Measurements from ENCODE around the gene ENPP3. TPM values are rescaled to one million over a fixed set of nuclear protein-coding genes. Genes with fewer than 3 reads are reported as not detected.
A peak's percentile ranks its signal among the peaks of the same experiment; 100 is the strongest.

Gene ENPP3
- total RNA-seq, 2 donors from 2014 or later = 0.19 to 0.45 TPM

DNA sequence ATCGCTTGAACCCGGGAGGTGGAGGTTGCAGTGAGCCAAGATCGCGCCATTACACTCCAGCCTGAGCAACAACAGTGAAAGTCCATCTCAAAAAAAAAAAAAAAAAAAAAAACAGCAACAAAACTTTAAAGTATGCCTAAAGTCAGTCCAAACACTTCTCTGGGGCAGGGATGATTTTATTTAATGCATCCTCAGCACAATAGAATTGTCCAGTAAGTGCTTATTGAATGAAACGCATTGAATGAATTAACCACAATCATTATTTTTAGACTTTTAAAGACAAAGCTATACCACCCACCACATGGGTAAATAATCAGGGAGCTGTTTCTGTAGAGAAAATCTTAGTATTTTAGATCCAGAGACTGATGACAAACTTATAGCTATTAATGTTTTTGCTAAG, 90.4 kb downstream of the ENPP3 start:
- H3K36me3 Mint-ChIP-seq (ENCODE audit: low read depth) = no peaks in the 10 kb centered on the region
- H3K9me3 Mint-ChIP-seq = no peaks in the 10 kb centered on the region
- H3K4me1 Mint-ChIP-seq = peaks cover 5% of the 10 kb centered on the region
- no peak overlapping the region for H3K4me3 Mint-ChIP-seq
- no peak for ATAC-seq (replicated peaks)
- H3K27ac Mint-ChIP-seq = no peak overlapping the region
- H3K27me3 Mint-ChIP-seq = peaks cover 4% of the 10 kb centered on the region

GRCh38 chr6:131727868-131728267, 90.8 kb downstream of the ENPP3 start:
- ATAC-seq (replicated peaks) = no peak
- no peaks in the 10 kb centered on the region for H3K9me3 Mint-ChIP-seq
- H3K36me3 Mint-ChIP-seq (ENCODE audit: low read depth) = no peaks in the 10 kb centered on the region
- H3K27me3 Mint-ChIP-seq = peaks cover 4% of the 10 kb centered on the region
- H3K4me3 Mint-ChIP-seq = no peak overlapping the region
- H3K27ac Mint-ChIP-seq = no peak overlapping the region
- H3K4me1 Mint-ChIP-seq = peaks cover 5% of the 10 kb centered on the region

- no peak overlapping the region for H3K27ac Mint-ChIP-seq
- peaks cover 5% of the 10 kb centered on the region for H3K4me1 Mint-ChIP-seq
- ATAC-seq (replicated peaks) = peak; percentile 29
- H3K9me3 Mint-ChIP-seq = no peaks in the 10 kb centered on the region
- H3K36me3 Mint-ChIP-seq (ENCODE audit: low read depth) = no peaks in the 10 kb centered on the region
- peaks cover 4% of the 10 kb centered on the region for H3K27me3 Mint-ChIP-seq
- H3K4me3 Mint-ChIP-seq = no peak overlapping the region
These were observed 91.3 kb downstream of the ENPP3 start for GRCh38 chr6:131728296-131728939.

DNA sequence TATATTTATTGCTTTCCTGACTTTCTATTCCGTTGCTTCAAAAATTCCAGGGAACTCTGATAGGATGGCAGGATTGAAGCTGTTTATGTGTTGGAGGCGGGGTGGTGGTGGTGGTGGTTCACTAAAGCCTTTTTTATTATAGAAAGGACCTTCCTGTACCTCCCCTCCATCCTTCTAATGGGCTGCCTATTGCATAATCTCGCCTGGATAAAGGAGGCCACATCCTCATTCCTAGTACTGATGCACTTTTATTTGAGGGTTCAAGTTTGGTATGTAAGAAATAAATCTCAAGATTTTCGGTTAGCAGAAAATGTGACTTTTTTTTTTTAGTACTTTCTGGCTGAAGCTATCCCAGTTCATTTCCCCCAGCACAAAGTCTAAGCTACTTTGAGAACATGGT, 92.4 kb downstream of the ENPP3 start:
- Mint-ChIP-seq H3K9me3 (no peaks in the 10 kb centered on the region), H3K36me3 (ENCODE audit: low read depth) (no peaks in the 10 kb centered on the region), H3K27me3 (peaks cover 4% of the 10 kb centered on the region), H3K4me3 (no peak overlapping the region), H3K4me1 (no peaks in the 10 kb centered on the region), H3K27ac (no peak overlapping the region)
- no peak for ATAC-seq (replicated peaks)

DNA sequence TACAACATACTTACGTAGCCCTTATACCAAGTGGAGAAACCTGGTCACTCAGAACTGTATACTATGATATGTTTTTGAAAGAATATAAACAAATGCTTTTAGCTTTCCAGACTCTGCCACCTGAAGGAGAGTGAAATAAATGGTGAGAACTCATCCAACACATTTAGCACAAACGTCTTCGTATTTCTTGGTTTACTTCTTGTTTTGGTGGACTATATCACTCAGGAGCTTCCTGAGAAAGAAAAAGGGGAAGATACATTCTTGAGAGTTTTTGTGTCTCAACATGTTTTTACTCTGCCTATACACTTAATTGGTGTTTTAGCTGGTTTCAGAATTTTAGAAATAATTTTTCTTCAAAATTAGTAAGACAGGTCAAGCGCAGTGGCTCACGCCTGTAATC, 93.2 kb downstream of the ENPP3 start:
- H3K9me3 Mint-ChIP-seq = no peaks in the 10 kb centered on the region
- no peak overlapping the region for H3K27ac Mint-ChIP-seq

GRCh38 chr6:131731224-131731623, 94.1 kb downstream of the ENPP3 start:
- H3K27ac Mint-ChIP-seq = no peak overlapping the region
- H3K4me1 Mint-ChIP-seq = no peaks in the 10 kb centered on the region
- no peak for ATAC-seq (replicated peaks)
- H3K27me3 Mint-ChIP-seq = peaks cover 4% of the 10 kb centered on the region
- no peak overlapping the region for H3K4me3 Mint-ChIP-seq
- H3K36me3 Mint-ChIP-seq (ENCODE audit: low read depth) = no peaks in the 10 kb centered on the region
- H3K9me3 Mint-ChIP-seq = no peaks in the 10 kb centered on the region

More for the DNA sequence above, 93.2 kb downstream of the ENPP3 start:
- Mint-ChIP-seq H3K4me3 (no peak overlapping the region), H3K4me1 (no peaks in the 10 kb centered on the region), H3K36me3 (ENCODE audit: low read depth) (no peaks in the 10 kb centered on the region), H3K27me3 (peaks cover 4% of the 10 kb centered on the region)
- no peak for ATAC-seq (replicated peaks)

- Mint-ChIP-seq H3K4me3 (no peak overlapping the region), H3K4me1 (no peaks in the 10 kb centered on the region), H3K27ac (no peak overlapping the region), H3K9me3 (no peaks in the 10 kb centered on the region), H3K27me3 (peaks cover 7% of the 10 kb centered on the region), H3K36me3 (ENCODE audit: low read depth) (no peaks in the 10 kb centered on the region)
- ATAC-seq (replicated peaks) = peak; percentile 81
These were observed 96.4 kb downstream of the ENPP3 start for GRCh38 chr6:131733376-131734016.

DNA sequence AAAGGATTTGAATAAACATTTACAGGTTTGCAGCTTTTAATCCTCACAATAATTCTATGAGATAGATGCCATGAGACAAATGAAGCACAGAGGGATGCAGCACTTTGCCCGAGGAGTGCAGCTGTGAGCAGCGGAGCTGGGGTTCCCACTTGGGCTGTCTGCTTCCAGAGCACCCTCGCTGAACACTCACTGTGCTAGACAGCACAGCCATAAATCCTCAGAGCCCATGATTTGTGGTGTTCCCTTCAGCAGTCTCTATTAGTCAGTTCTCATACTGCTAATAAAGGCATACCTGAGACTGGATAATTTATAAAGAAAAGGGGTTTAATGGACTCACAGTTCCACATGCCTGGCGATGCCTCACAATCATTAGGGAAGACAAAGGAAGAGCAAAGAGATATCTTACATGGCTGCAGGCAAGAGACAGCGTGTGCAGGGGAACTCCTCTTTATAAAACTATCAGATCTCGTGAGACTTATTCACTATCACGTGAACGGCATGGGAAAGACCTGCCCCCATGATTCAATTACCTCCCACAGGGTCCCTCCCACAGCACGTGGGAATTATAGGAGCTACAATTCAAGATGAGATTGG, 99.0 kb downstream of the ENPP3 start:
- H3K4me3 Mint-ChIP-seq = no peak overlapping the region
- no peak for ATAC-seq (replicated peaks)
- no peaks in the 10 kb centered on the region for H3K9me3 Mint-ChIP-seq
- peaks cover 3% of the 10 kb centered on the region for H3K27me3 Mint-ChIP-seq
- H3K4me1 Mint-ChIP-seq = no peaks in the 10 kb centered on the region
- no peaks in the 10 kb centered on the region for H3K36me3 Mint-ChIP-seq (ENCODE audit: low read depth)
- no peak overlapping the region for H3K27ac Mint-ChIP-seq

DNA sequence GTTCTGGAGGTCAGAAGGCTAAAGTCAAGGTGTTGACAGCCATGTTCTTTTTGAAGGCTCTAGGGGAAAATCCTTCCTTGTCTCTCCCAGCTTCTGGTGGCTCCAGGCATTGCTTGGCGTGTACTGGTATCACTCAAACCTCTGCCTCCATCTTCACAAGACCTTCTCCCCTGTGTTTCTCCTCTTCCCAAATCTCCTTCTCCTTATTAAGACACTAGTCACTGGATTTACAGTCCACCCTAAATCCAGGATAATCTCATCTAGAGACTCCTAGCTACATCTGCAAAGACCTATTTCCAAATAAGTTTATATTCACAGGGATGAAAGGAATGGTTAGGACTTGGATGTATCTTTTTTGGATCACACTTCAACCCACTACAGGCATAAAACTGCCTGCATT, 99.7 kb downstream of the ENPP3 start:
- Mint-ChIP-seq H3K4me3 (no peak overlapping the region), H3K9me3 (no peaks in the 10 kb centered on the region), H3K4me1 (no peaks in the 10 kb centered on the region), H3K27me3 (peaks cover 3% of the 10 kb centered on the region), H3K36me3 (ENCODE audit: low read depth) (no peaks in the 10 kb centered on the region), H3K27ac (no peak overlapping the region)
- ATAC-seq (replicated peaks) = no peak

DNA sequence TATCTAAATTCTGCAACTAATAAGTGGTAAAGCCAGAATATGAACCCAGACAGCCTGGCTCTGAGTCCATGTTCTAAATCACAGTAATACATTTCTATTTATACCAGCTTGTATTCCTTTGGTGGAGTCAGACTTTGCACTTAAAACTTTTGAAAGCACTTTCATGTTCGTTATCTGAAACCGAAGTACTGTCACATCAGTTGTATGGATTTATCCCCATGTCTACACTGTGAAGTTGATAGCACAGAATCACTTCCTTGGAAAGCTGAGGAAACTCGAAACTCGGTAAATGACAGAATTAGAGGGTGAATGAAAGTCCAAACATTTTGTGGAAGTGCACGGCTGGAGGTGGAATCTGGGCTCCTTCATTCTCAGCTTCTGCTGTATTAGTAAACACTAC, 102.0 kb downstream of the ENPP3 start:
- H3K9me3 Mint-ChIP-seq = no peaks in the 10 kb centered on the region
- H3K27me3 Mint-ChIP-seq = peaks cover 3% of the 10 kb centered on the region
- no peaks in the 10 kb centered on the region for H3K36me3 Mint-ChIP-seq (ENCODE audit: low read depth)
- no peak for ATAC-seq (replicated peaks)
- H3K4me1 Mint-ChIP-seq = no peaks in the 10 kb centered on the region
- no peak overlapping the region for H3K27ac Mint-ChIP-seq
- H3K4me3 Mint-ChIP-seq = no peak overlapping the region

DNA sequence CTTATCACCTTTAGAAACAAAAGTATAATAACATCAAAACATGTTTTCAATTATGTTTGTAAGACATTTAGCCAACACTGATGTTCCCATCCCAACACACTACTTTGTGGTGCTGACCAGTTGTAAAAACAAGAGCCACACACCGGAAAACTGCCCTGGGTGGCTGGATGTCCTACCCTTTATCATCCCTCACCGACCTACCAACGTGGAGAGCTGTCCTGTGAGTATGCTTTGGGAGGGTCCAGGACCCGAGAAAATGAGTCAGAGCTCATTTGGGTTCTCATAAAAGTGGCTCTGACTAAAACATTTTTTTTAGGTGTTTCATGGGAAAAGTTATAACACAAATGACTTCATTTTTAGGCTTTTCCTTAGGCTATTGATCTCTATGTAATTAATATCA, 103.1 kb downstream of the ENPP3 start:
- Mint-ChIP-seq H3K9me3 (no peaks in the 10 kb centered on the region), H3K27me3 (peaks cover 3% of the 10 kb centered on the region), H3K27ac (no peak overlapping the region), H3K36me3 (ENCODE audit: low read depth) (no peaks in the 10 kb centered on the region), H3K4me1 (no peaks in the 10 kb centered on the region), H3K4me3 (no peak overlapping the region)
- no peak for ATAC-seq (replicated peaks)

DNA sequence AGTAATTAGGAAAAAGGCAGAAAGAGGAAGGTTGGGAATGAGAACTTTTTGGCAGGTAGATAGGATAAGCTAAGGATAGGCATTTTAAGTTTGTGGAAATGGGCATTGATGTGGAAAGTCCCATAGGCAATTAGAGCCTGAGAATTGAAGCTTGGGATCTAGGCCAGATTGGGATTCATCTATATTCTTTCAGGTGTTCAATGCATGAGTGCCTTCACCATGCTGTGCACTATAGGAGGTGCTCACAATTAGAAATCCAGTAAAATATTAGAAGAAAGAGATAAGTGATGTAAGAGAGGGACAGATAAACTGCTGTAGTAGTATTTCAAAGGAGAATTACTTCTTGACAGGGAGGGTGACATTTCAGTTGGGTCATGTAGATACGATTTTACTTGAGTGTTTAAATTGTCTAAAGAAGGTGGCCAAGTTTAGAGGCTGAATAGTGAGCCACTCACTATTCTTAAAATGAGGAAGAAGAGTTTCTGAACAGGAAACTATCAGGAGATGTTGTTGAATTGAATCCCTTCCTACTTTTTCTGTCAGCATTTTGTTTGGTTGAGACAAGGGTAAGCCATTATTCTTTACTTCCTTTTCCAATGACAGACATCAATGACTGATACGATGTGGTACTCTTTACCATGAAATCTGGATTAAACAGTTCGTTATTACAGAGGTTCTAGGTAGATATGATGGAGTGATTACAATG, 104.7 kb downstream of the ENPP3 start:
- ATAC-seq (replicated peaks) = no peak
- Mint-ChIP-seq H3K4me3 (no peak overlapping the region), H3K36me3 (ENCODE audit: low read depth) (no peaks in the 10 kb centered on the region), H3K27ac (no peak overlapping the region), H3K4me1 (no peaks in the 10 kb centered on the region), H3K9me3 (no peaks in the 10 kb centered on the region), H3K27me3 (peaks cover 1% of the 10 kb centered on the region)

- Mint-ChIP-seq H3K27ac (no peak overlapping the region), H3K9me3 (no peaks in the 10 kb centered on the region), H3K4me3 (no peak overlapping the region), H3K27me3 (no peaks in the 10 kb centered on the region), H3K4me1 (no peaks in the 10 kb centered on the region), H3K36me3 (ENCODE audit: low read depth) (no peaks in the 10 kb centered on the region)
- no peak for ATAC-seq (replicated peaks)
These were observed 107.6 kb downstream of the ENPP3 start for GRCh38 chr6:131744432-131745287.

DNA sequence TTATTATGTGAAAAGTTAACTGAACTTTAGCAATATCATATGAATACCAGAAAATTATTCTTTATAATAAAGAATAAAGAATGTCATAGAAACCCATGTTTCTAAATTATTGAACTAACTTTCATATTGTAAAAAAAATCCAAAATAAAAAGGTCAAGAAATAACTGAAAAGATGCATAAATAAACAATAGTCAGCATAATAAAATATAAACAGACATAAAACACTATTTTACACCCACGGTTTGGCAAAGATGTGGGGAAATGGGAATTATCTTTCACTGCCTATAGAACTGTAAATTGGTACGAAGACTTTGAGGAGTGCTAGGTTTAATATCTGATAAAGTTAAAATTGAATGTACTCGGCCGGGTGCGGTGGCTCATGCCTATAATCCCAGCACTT, 108.4 kb downstream of the ENPP3 start:
- H3K4me1 Mint-ChIP-seq = no peaks in the 10 kb centered on the region

More for the DNA sequence above, 108.4 kb downstream of the ENPP3 start:
- H3K4me3 Mint-ChIP-seq = no peak overlapping the region
- H3K27ac Mint-ChIP-seq = no peak overlapping the region
- no peaks in the 10 kb centered on the region for H3K36me3 Mint-ChIP-seq (ENCODE audit: low read depth)
- ATAC-seq (replicated peaks) = no peak
- H3K9me3 Mint-ChIP-seq = no peaks in the 10 kb centered on the region
- no peaks in the 10 kb centered on the region for H3K27me3 Mint-ChIP-seq

Data from activated T-helper 17 cell treated with anti-CD3 and anti-CD28 coated beads, Interleukin-2, amount 50 U/mL, for 72 hours (primary cell).